H1 (cell line): ENCODE results near the gene CYRIA. TPM values are rescaled to one million over a fixed set of nuclear protein-coding genes. Genes with fewer than 3 reads are reported as not detected.

Source experiments
- CTCF ChIA-PET: fragments of 300-600 bp; sonication (Branson Sonifier 250); formaldehyde crosslinking; loops from one replicate; lab custom pipeline; 2021; ENCODE audit not compliant: partially characterized antibody; lab: Charles Lee
- POLR2A ChIA-PET: fragments of 300-600 bp; sonication (Branson Sonifier 250); formaldehyde crosslinking; loops from one replicate; lab custom pipeline; 2021; ENCODE audit warnings: inconsistent platforms; ENCODE audit not compliant: partially characterized antibody; lab: Charles Lee
- DNase-seq, 2 experiments: peaks; one replicate each; pipeline versions ENCODE4 v3.0.0 to v3.0.0-alpha.2; 2010 to 2022; ENCODE audit warnings: low spot score in 2 of 2, low read depth in 1 of 2, mixed read lengths in 1 of 2
- FAIRE-seq: peaks from 2 replicates; lab custom pipeline; 2011; peaks lifted over from hg19 to GRCh38; lab: Jason Lieb, UNC
- H2AFZ ChIP-seq: 2 replicates; pipeline ENCODE4 v1.8.1; 2012; ENCODE audit warnings: low read length, inconsistent platforms
- H2AK5ac ChIP-seq: 2 replicates; pipeline ENCODE4 v1.6.1; 2013; ENCODE audit warnings: low read depth, low read length
- H2BK120ac ChIP-seq: replicated peaks from 2 replicates; pipeline ENCODE3; 2013; ENCODE audit warnings: low read depth, low read length, inconsistent platforms
- H2BK12ac ChIP-seq: 2 replicates; pipeline ENCODE4 v1.6.1; 2013; ENCODE audit warnings: low read depth, low read length
- H2BK15ac ChIP-seq: 2 replicates; pipeline ENCODE4 v1.6.1; 2013; ENCODE audit warnings: low read length
- H2BK20ac ChIP-seq: 2 replicates; pipeline ENCODE4 v1.6.1; 2013; ENCODE audit warnings: low read length
- H2BK5ac ChIP-seq: 2 replicates; pipeline ENCODE4 v1.6.1; 2013; ENCODE audit warnings: low read depth, low read length
- H3K14ac ChIP-seq: 2 replicates; pipeline ENCODE4 v1.6.1; 2013; ENCODE audit warnings: inconsistent platforms; ENCODE audit not compliant: insufficient read length
- H3K18ac ChIP-seq: 2 replicates; pipeline ENCODE4 v1.6.1; 2013; ENCODE audit warnings: low read length; ENCODE audit errors: extremely low read depth
- H3K23ac ChIP-seq: 2 replicates; pipeline ENCODE4 v1.6.1; 2013; ENCODE audit warnings: inconsistent platforms; ENCODE audit not compliant: insufficient read length
- H3K23me2 ChIP-seq: 2 replicates; pipeline ENCODE4 v1.6.1; 2013; ENCODE audit warnings: low read depth, low read length
- H3K27ac ChIP-seq: 2 replicates; pipeline ENCODE4 v1.6.1; 2011; ENCODE audit warnings: low read depth, low read length, inconsistent platforms
- H3K27me3 ChIP-seq, 4 experiments: replicated peaks in 1 of 4; 1 replicate in 1 of 4; 2 replicates in 3 of 4; pipeline versions ENCODE4 v1.6.1 to v1.8.1; 2011 to 2013; ENCODE audit warnings: low read length in 3 of 4, mild to moderate bottlenecking in 3 of 4, inconsistent platforms in 2 of 4, mixed read lengths in 2 of 4, moderate library complexity in 1 of 4; ENCODE audit not compliant: control insufficient read depth in 3 of 4, insufficient read depth in 3 of 4; ENCODE audit errors: extremely low read depth in 1 of 4
- H3K36me3 ChIP-seq, 4 experiments: 2 replicates each; pipeline versions ENCODE4 v1.6.1 to v1.8.1; 2011 to 2013; ENCODE audit warnings: mild to moderate bottlenecking in 4 of 4, low read length in 3 of 4, moderate library complexity in 2 of 4, control low read depth in 1 of 4, inconsistent platforms in 1 of 4; ENCODE audit not compliant: insufficient read depth in 4 of 4, control insufficient read depth in 2 of 4
- H3K4ac ChIP-seq: replicated peaks from 2 replicates; pipeline ENCODE3; 2013; ENCODE audit warnings: low read length, low read depth, mixed read lengths, inconsistent platforms; ENCODE audit not compliant: insufficient read length
- H3K4me1 ChIP-seq, 4 experiments: replicated peaks in 1 of 4; 1 replicate in 1 of 4; 2 replicates in 3 of 4; pipeline versions ENCODE4 v1.6.1 to v1.8.1; 2011 to 2013; ENCODE audit warnings: low read length in 3 of 4, inconsistent platforms in 2 of 4, mixed read lengths in 1 of 4; ENCODE audit not compliant: insufficient read depth in 4 of 4, control insufficient read depth in 3 of 4
- H3K4me2 ChIP-seq, 2 experiments: 2 replicates each; pipeline versions ENCODE4 v1.6.1 to v1.8.1; 2011 to 2013; ENCODE audit warnings: low read depth in 2 of 2, low read length in 2 of 2, control low read depth in 1 of 2, inconsistent platforms in 1 of 2, mild to moderate bottlenecking in 1 of 2; ENCODE audit not compliant: insufficient read depth in 1 of 2
- H3K4me3 ChIP-seq, 4 experiments: fragments of 200-600, 300-600 bp in 1 of 4; sonication (generic), shearing (Covaris generic), sonication (Bioruptor Twin) in 1 of 4; 2 replicates each; pipeline versions ENCODE4 v1.5.1 to v1.8.1; 2011 to 2016; ENCODE audit warnings: low read length in 4 of 4, low read depth in 3 of 4, control low read depth in 2 of 4, inconsistent platforms in 2 of 4, mild to moderate bottlenecking in 2 of 4, mixed read lengths in 1 of 4, moderate library complexity in 1 of 4; ENCODE audit not compliant: insufficient read depth in 2 of 4; ENCODE audit errors: extremely low read depth in 1 of 4
- H3K56ac ChIP-seq: replicated peaks from 2 replicates; pipeline ENCODE3; 2013; ENCODE audit warnings: low read depth, mild to moderate bottlenecking, mixed read lengths, low read length, inconsistent platforms; ENCODE audit not compliant: insufficient read length
- H3K79me1 ChIP-seq: 2 replicates; pipeline ENCODE4 v1.6.1; 2013; ENCODE audit warnings: low read depth, low read length, control low read depth
- H3K79me2 ChIP-seq, 2 experiments: 2 replicates each; pipeline versions ENCODE4 v1.6.1 to v1.8.1; 2012 to 2013; ENCODE audit warnings: low read length in 2 of 2, mild to moderate bottlenecking in 2 of 2, inconsistent platforms in 1 of 2; ENCODE audit not compliant: insufficient read depth in 2 of 2, control insufficient read depth in 1 of 2
- H3K9ac ChIP-seq, 4 experiments: replicated peaks in 1 of 4; 1 replicate in 1 of 4; 2 replicates in 3 of 4; pipeline versions ENCODE4 v1.6.1 to v1.8.1; 2011 to 2013; ENCODE audit warnings: low read depth in 3 of 4, low read length in 3 of 4, control low read depth in 2 of 4, mild to moderate bottlenecking in 2 of 4, moderate library complexity in 2 of 4, inconsistent platforms in 1 of 4; ENCODE audit errors: extremely low read depth in 1 of 4
- H3K9me3 ChIP-seq, 2 experiments: 2 replicates each; pipeline versions ENCODE4 v1.6.1 to v1.8.1; 2012 to 2013; ENCODE audit warnings: mild to moderate bottlenecking in 2 of 2, moderate library complexity in 2 of 2, control low read depth in 1 of 2, inconsistent platforms in 1 of 2, low read depth in 1 of 2, low read length in 1 of 2, mixed read lengths in 1 of 2; ENCODE audit not compliant: insufficient read depth in 2 of 2
- H4K20me1 ChIP-seq, 2 experiments: replicated peaks in 1 of 2; 2 replicates each; pipeline versions ENCODE3 to v1.8.1; 2011 to 2013; ENCODE audit warnings: inconsistent platforms in 2 of 2, low read length in 2 of 2, mild to moderate bottlenecking in 1 of 2; ENCODE audit not compliant: insufficient read depth in 2 of 2, control insufficient read depth in 1 of 2
- H4K5ac ChIP-seq: 2 replicates; pipeline ENCODE4 v1.6.1; 2013; ENCODE audit warnings: low read length, low read depth, mixed read lengths, inconsistent platforms; ENCODE audit not compliant: insufficient read length
- H4K8ac ChIP-seq: 2 replicates; pipeline ENCODE4 v1.8.0; 2013; ENCODE audit warnings: mild to moderate bottlenecking, moderate library complexity, low read length, inconsistent platforms; ENCODE audit not compliant: insufficient read depth; ENCODE audit errors: extremely low read depth
- H4K91ac ChIP-seq: replicated peaks from 2 replicates; pipeline ENCODE3; 2013; ENCODE audit warnings: low read length, mixed read lengths, inconsistent platforms; ENCODE audit not compliant: insufficient read length
- ASH2L ChIP-seq: fragments of 200-600, 300-600 bp; sonication (generic); IDR thresholded peaks from one replicate; pipeline ENCODE4 v1.7.1; 2017; ENCODE audit warnings: low read length
- KDM4A ChIP-seq: IDR thresholded peaks from one replicate; pipeline ENCODE4 v1.7.1; 2012; ENCODE audit warnings: low read depth, mild to moderate bottlenecking, moderate library complexity, low read length, inconsistent platforms; ENCODE audit not compliant: severe bottlenecking
- NANOG ChIP-seq: IDR thresholded peaks from 2 replicates; pipeline ENCODE4 v1.6.1; 2011; ENCODE audit warnings: low read length, low read depth, mild to moderate bottlenecking, inconsistent platforms; ENCODE audit not compliant: insufficient read depth, poor library complexity, severe bottlenecking
- RBBP5 ChIP-seq: IDR thresholded peaks from 2 replicates; pipeline ENCODE4 v1.7.1; 2012; ENCODE audit warnings: low read depth, mild to moderate bottlenecking, inconsistent platforms, low read length, moderate library complexity, borderline replicate concordance
- SAP30 ChIP-seq: fragments of 300-600 bp; sonication (generic); IDR thresholded peaks from 2 replicates; pipeline ENCODE4 v1.7.1; 2012; ENCODE audit warnings: low read length, moderate library complexity, mild to moderate bottlenecking, inconsistent platforms; ENCODE audit not compliant: insufficient read depth, insufficient replicate concordance
- TAF1 ChIP-seq: IDR thresholded peaks from 2 replicates; pipeline ENCODE4 v1.6.1; 2011; ENCODE audit warnings: mild to moderate bottlenecking, low read depth, low read length
- WGBS, 2 experiments: shearing (Covaris generic) in 1 of 2; methylation state at CpG; one replicate each; pipeline versions ENCODE4 v1.1.6 to v1.1.7; 2013 to 2015; ENCODE audit warnings: low lambda C conversion rate in 2 of 2, mixed read lengths in 2 of 2, inconsistent platforms in 1 of 2, low coverage in 1 of 2, missing lambda C conversion rate in 1 of 2; ENCODE audit not compliant: insufficient replicate concordance in 2 of 2, insufficient coverage in 1 of 2, insufficient read length in 1 of 2; ENCODE audit errors: extremely low coverage in 1 of 2, missing lambda C conversion rate in 1 of 2; 5-methylcytosine and 5-hydroxymethylcytosine counted together
- long read RNA-seq, 2 experiments: library from RNA in 1 of 2; library from capped mRNA in 1 of 2; stranded (forward); transcript quantifications; one replicate each; pipeline ENCODE4 v2.0.0, GENCODE V29; 2021; ENCODE audit warnings: inconsistent platforms in 1 of 2
- polyA minus RNA-seq, 3 experiments: library from RNA; depleted of rRNA, polyadenylated mRNA; stranded (reverse); fragments of >200 nt; gene quantifications; 1 replicate in 2 of 3; 2 replicates in 1 of 3; pipeline ENCODE4 v1.2.3, GENCODE V29; 2011
- polyA plus RNA-seq, 7 experiments: library from polyadenylated mRNA; depleted of rRNA in 3 of 7; stranded (reverse) in 5 of 7; unstranded in 2 of 7; fragments of >200 nt in 5 of 7; fragments of 200-250 nt in 2 of 7; gene quantifications; 1 replicate in 5 of 7; 2 replicates in 1 of 7; 4 replicates in 1 of 7; pipeline versions ENCODE4 v1.2.1 to v1.2.3, GENCODE V29; 2011 to 2013; ENCODE audit warnings: missing spikeins in 2 of 7, mixed read lengths in 2 of 7
- total RNA-seq: library from RNA; stranded (reverse); fragmentation: NEBNext Ultra II Directional; extraction: Animal tissue kit (Norgen Biotek cat#: 25700); gene quantifications from 2 replicates; pipeline ENCODE4 v1.2.1, GENCODE V29; 2021

The CYRIA gene
- 8.2 and 9.8 TPM in 2 replicates for total RNA-seq
- polyA plus RNA-seq (2011; rRNA removed), result 0.80 and 1.5 TPM in 2 replicates
- polyA plus RNA-seq (2011; cell fraction: cytosol; rRNA removed), result 1.8 TPM
- polyA plus RNA-seq (2011; cell fraction: nucleus; rRNA removed), result 1.7 TPM
- polyA plus RNA-seq (2012, experiment 1 of 2), result 2.9 to 7.4 TPM (median 3.2 TPM) in 4 replicates
- 0.67 TPM for polyA plus RNA-seq (2012, experiment 2 of 2)
- polyA plus RNA-seq (2013, experiment 1 of 2), result 4.2 TPM
- 4.2 TPM for polyA plus RNA-seq (2013, experiment 2 of 2)
- 3.2 and 6.1 TPM in 2 replicates for polyA minus RNA-seq (2011; rRNA and poly(A)+ RNA removed)
- 3.5 TPM for polyA minus RNA-seq (2011; cell fraction: cytosol; rRNA and poly(A)+ RNA removed)
- 4.7 TPM for polyA minus RNA-seq (2011; cell fraction: nucleus; rRNA and poly(A)+ RNA removed)
- long read RNA-seq, experiment 1, full-length matches to known transcripts, result 1 of 1 reads
- long read RNA-seq, experiment 1, partial matches to known transcripts, result 0 of 1 reads
- long read RNA-seq, experiment 1, other reads (novel, unspliced or antisense), result 0 of 1 reads
- long read RNA-seq, experiment 2, full-length matches to known transcripts, result 2 of 4 reads
- long read RNA-seq, experiment 2, partial matches to known transcripts, result 1 of 4 reads
- long read RNA-seq, experiment 2, other reads (novel, unspliced or antisense), result 1 of 4 reads

- Histone ChIP-seq H2AFZ (peak within 1 kb of the TSS; percentile 92), H2BK20ac (no peak within 1 kb of the TSS), H3K14ac (no peak within 1 kb of the TSS), H3K18ac (no peak within 1 kb of the TSS), H2BK15ac (0 out of 2 replicates have a peak within 1 kb of the TSS, but pooled peaks have one; percentile 72), H3K27me3 (peaks cover 0 to 13% (median 12%) of the 10 kb centered on the region in 4 experiments; a peak in 6 of 7 replicates), H3K56ac (peak within 1 kb of the TSS; percentile 21), H3K79me1 (no peaks in the 10 kb centered on the region), H3K23me2 (peaks cover 11% of the 10 kb centered on the region), H3K23ac (no peak within 1 kb of the TSS), H4K20me1 (no peaks in the 10 kb centered on the region), H3K4me3 (peak within 1 kb of the TSS; percentile 40 to 68 (median 53)), H4K5ac (no peak within 1 kb of the TSS), H3K4me2 (peak within 1 kb of the TSS; percentile 73 to 91), H3K79me2 (no peaks in the 10 kb centered on the region), H3K4ac (no peak within 1 kb of the TSS), H2BK5ac (no peak within 1 kb of the TSS; the same call in 1 of the 2 replicates), H4K8ac (peak within 1 kb of the TSS; percentile 82), H3K27ac (no peak within 1 kb of the TSS), H3K9ac (no peak within 1 kb of the TSS; a peak in 1 of 7 replicates), H2AK5ac (no peak within 1 kb of the TSS; the same call in 1 of the 2 replicates), H3K4me1 (peaks cover 0 to 9% (median 5%) of the 10 kb centered on the region in 4 experiments; a peak in 4 of 7 replicates), H3K9me3 (no peaks in the 10 kb centered on the region), H2BK120ac (no peak within 1 kb of the TSS), H4K91ac (no peak within 1 kb of the TSS), H3K36me3 (no peaks in the 10 kb centered on the region), H2BK12ac (no peak within 1 kb of the TSS)
- FAIRE-seq, result no peak
- 9% methylated on average over 12 of the region's 54 CpGs; no CpG with 5 or more reads in 1 of the 2 experiments for WGBS, 2 experiments
- 0 out of 2 replicates have a peak, but pooled peaks have one; percentile 30 for TF ChIP-seq RBBP5
- TF ChIP-seq TAF1, result 0 out of 2 replicates have a peak, but pooled peaks have one; percentile 13
- no peak for TF ChIP-seq SAP30
- TF ChIP-seq ASH2L, result peak; percentile 14
- peak; percentile 65 for TF ChIP-seq KDM4A
- TF ChIP-seq NANOG, result no peak
- CTCF ChIA-PET, result interaction anchor here (1.0 to 1.7 kb wide), 3 partner anchors 9 to 52 kb away, joined by 4 to 9 read pairs (median 7); no protein-coding TSS in a partner anchor
- POLR2A ChIA-PET, result interaction anchor here (0.7 kb wide), 1 partner anchor 10 kb away, joined by 4 read pairs; no protein-coding TSS in a partner anchor
- DNase-seq, result peak in 1 of 2 experiments; percentile 71
Observed at GRCh38 chr2:16665748-16666448, at the start of gene CYRIA. TSS of gene CYRIA (minus strand) at chr2:16665834. CDS start at chr2:16588119, 77,715 bp downstream.
